HCT116 (cell line): ENCODE measurements around the gene KRTAP21-1. TPM values are rescaled to one million over a fixed set of nuclear protein-coding genes. Genes with fewer than 3 reads are reported as not detected.

Experiments used
- ATAC-seq: fragments of 200-7000 bp; cut with Tn5 transposase; 2 replicates; pipeline ENCODE4 v1.9.1; 2020; ENCODE audit warnings: mild to moderate bottlenecking, moderate library complexity
- BruUV-seq: library from RNA; stranded (reverse); fragments of 400-500 nt; replicated peaks from 2 replicates; lab custom pipeline; 2021; lab: Mats Ljungman, UMichigan
- CTCF ChIA-PET: fragments of 300-600 bp; sonication (Branson Sonifier 250); formaldehyde crosslinking; loops from one replicate; lab custom pipeline; 2021; ENCODE audit warnings: antibody characterized with exemption; lab: Charles Lee
- POLR2A ChIA-PET: fragments of 300-600, 350-600 bp; sonication (Branson Sonifier 250); formaldehyde crosslinking; loops from one replicate; lab custom pipeline; 2021; ENCODE audit warnings: antibody characterized with exemption; lab: Charles Lee
- RAD21 ChIA-PET, 2 experiments: fragments of 300-600 bp; sonication (Branson Sonifier 250); formaldehyde crosslinking; loops; one replicate each; lab custom pipeline; 2023; ENCODE audit warnings: low total read pairs in 2 of 2; ENCODE audit not compliant: uncharacterized antibody in 2 of 2, unreplicated experiment in 2 of 2, low non-redundant PET in 1 of 2; lab: Charles Lee
- DNase-seq: peaks from one replicate; pipeline ENCODE4 v3.0.0-alpha.2; 2010; ENCODE audit warnings: low read depth, low spot score
- H2AFZ ChIP-seq: fragments of 200-600 bp; shearing (Covaris generic), sonication (generic); 2 replicates; pipeline ENCODE4 v1.6.1; 2017; ENCODE audit warnings: low read depth, mixed run types, mixed read lengths, antibody characterized with exemption, low read length; ENCODE audit not compliant: poor library complexity, severe bottlenecking
- H3K27ac ChIP-seq: 2 replicates; pipeline ENCODE4 v1.5.1; 2012; ENCODE audit warnings: low read depth, low read length
- H3K27me3 ChIP-seq: fragments of 200-600 bp; sonication (generic); 2 replicates; pipeline ENCODE4 v1.6.1; 2016; ENCODE audit warnings: mixed run types, low read length, mixed read lengths; ENCODE audit not compliant: insufficient read depth
- H3K36me3 ChIP-seq, 2 experiments: fragments of 200-500 bp in 1 of 2; fragments of 200-600 bp in 1 of 2; sonication (Bioruptor generic) in 1 of 2; sonication (generic) in 1 of 2; 2 replicates each; pipeline versions ENCODE4 v1.5.1 to v1.6.1; 2014 to 2016; ENCODE audit warnings: low read length in 2 of 2, inconsistent platforms in 1 of 2, mixed read lengths in 1 of 2, mixed run types in 1 of 2; ENCODE audit not compliant: insufficient read depth in 2 of 2, control insufficient read depth in 1 of 2
- H3K4me1 ChIP-seq, 2 experiments: fragments of 200-600 bp in 1 of 2; sonication (generic) in 1 of 2; 2 replicates each; pipeline versions ENCODE4 v1.5.1 to v1.6.1; 2012 to 2017; ENCODE audit warnings: low read length in 2 of 2, inconsistent platforms in 1 of 2, mild to moderate bottlenecking in 1 of 2, mixed read lengths in 1 of 2, mixed run types in 1 of 2, moderate library complexity in 1 of 2; ENCODE audit not compliant: insufficient read depth in 2 of 2, control insufficient read depth in 1 of 2
- H3K4me2 ChIP-seq: fragments of 200-600 bp; sonication (generic); 2 replicates; pipeline ENCODE4 v1.6.1; 2017; ENCODE audit warnings: mixed run types, low read length, mixed read lengths
- H3K4me3 ChIP-seq, 2 experiments: fragments of 200-600 bp in 1 of 2; sonication (generic) in 1 of 2; replicated peaks in 1 of 2; 2 replicates each; pipeline ENCODE4 v1.5.1; 2011 to 2016; ENCODE audit warnings: low read length in 2 of 2, control low read depth in 1 of 2, low read depth in 1 of 2, mild to moderate bottlenecking in 1 of 2, mixed read lengths in 1 of 2, mixed run types in 1 of 2
- H3K79me2 ChIP-seq: fragments of 200-600 bp; sonication (generic); 2 replicates; pipeline ENCODE4 v1.6.1; 2017; ENCODE audit warnings: mild to moderate bottlenecking, mixed run types, low read length, moderate library complexity, mixed read lengths; ENCODE audit not compliant: insufficient read depth
- H3K9ac ChIP-seq: fragments of 200-600 bp; sonication (generic); 2 replicates; pipeline ENCODE4 v1.6.1; 2016; ENCODE audit warnings: low read length, mixed read lengths
- H3K9me2 ChIP-seq: fragments of 200-600 bp; sonication (generic), shearing (Covaris generic); 2 replicates; pipeline ENCODE4 v1.6.1; 2017; ENCODE audit warnings: mixed run types, mild to moderate bottlenecking, moderate library complexity; ENCODE audit not compliant: insufficient read depth
- H3K9me3 ChIP-seq, 2 experiments: fragments of 200-500 bp in 1 of 2; fragments of 200-600 bp in 1 of 2; sonication (Bioruptor generic) in 1 of 2; sonication (generic) in 1 of 2; 2 replicates each; pipeline ENCODE4 v1.6.1; 2014 to 2017; ENCODE audit warnings: low read length in 2 of 2, mixed read lengths in 2 of 2, inconsistent platforms in 1 of 2, low read depth in 1 of 2, mild to moderate bottlenecking in 1 of 2, mixed run types in 1 of 2, moderate library complexity in 1 of 2; ENCODE audit not compliant: control insufficient read depth in 1 of 2, insufficient read depth in 1 of 2
- H4K20me1 ChIP-seq: fragments of 200-600 bp; sonication (generic), shearing (Covaris generic); 2 replicates; pipeline ENCODE4 v1.6.1; 2017; ENCODE audit warnings: mixed run types, mild to moderate bottlenecking, moderate library complexity; ENCODE audit not compliant: insufficient read depth
- EGR1 ChIP-seq: IDR thresholded peaks from 2 replicates; pipeline ENCODE4 v1.6.1; 2012; ENCODE audit warnings: low read depth
- ELF1 ChIP-seq: IDR thresholded peaks from 2 replicates; pipeline ENCODE4 v1.6.1; 2012; ENCODE audit warnings: low read depth, borderline replicate concordance
- EZH2phosphoT487 ChIP-seq: fragments of 200-600 bp; IDR thresholded peaks from 2 replicates; pipeline ENCODE4 v1.6.1; 2018; ENCODE audit warnings: antibody characterized with exemption, borderline replicate concordance
- FOSL1 ChIP-seq: IDR thresholded peaks from 2 replicates; pipeline ENCODE4 v1.6.1; 2012; ENCODE audit warnings: low read depth
- POLR2AphosphoS5 ChIP-seq: IDR thresholded peaks from 2 replicates; pipeline ENCODE4 v1.6.1; 2011; ENCODE audit warnings: mild to moderate bottlenecking, low read depth, low read length, moderate library complexity
- SRF ChIP-seq: IDR thresholded peaks from 2 replicates; pipeline ENCODE4 v1.6.1; 2012; ENCODE audit warnings: low read depth
- TCF7L2 ChIP-seq: IDR thresholded peaks from 2 replicates; pipeline ENCODE4 v1.7.0; 2011; ENCODE audit warnings: borderline replicate concordance, inconsistent platforms; ENCODE audit not compliant: insufficient read depth, insufficient read length; ENCODE audit errors: extremely low read depth
- YY1 ChIP-seq: IDR thresholded peaks from 2 replicates; pipeline ENCODE4 v1.6.1; 2011; ENCODE audit warnings: low read length, low read depth, moderate library complexity, mild to moderate bottlenecking; ENCODE audit not compliant: insufficient replicate concordance; ENCODE audit errors: extremely low read depth
- ZFX ChIP-seq: fragments of 450-650 bp; IDR thresholded peaks from 2 replicates; pipeline ENCODE4 v1.6.1; 2017
- ZNF274 ChIP-seq: fragments of 200-500 bp; sonication (Bioruptor generic); IDR thresholded peaks from 2 replicates; pipeline ENCODE4 v1.6.1; 2014; ENCODE audit warnings: mild to moderate bottlenecking, low read depth, low read length, inconsistent platforms
- intact Hi-C: fragments of 100-400 bp; cut with micrococcal nuclease; formaldehyde crosslinking; loops from 2 replicates; pipeline ENCODE4 v1.10.0; 2022
- total RNA-seq: library from RNA; stranded (reverse); gene quantifications from one replicate; pipeline ENCODE4 v1.2.1, GENCODE V29; 2021; ENCODE audit not compliant: unreplicated experiment
- TF ChIP-seq, protein P1 (sequence below): IDR thresholded peaks from 2 replicates; pipeline ENCODE4 v1.6.1; 2012
- TF ChIP-seq, protein P2 (sequence below), 3 experiments: fragments of 200-600 bp in 1 of 3; sonication (generic) in 1 of 3; IDR thresholded peaks in 2 of 3; conservative IDR thresholded peaks in 1 of 3; 2 replicates each; pipeline ENCODE4 v1.5.1; 2012 to 2017; ENCODE audit warnings: low read depth in 2 of 3, low read length in 2 of 3, antibody characterized with exemption in 1 of 3, borderline replicate concordance in 1 of 3, control low read depth in 1 of 3, mild to moderate bottlenecking in 1 of 3, mixed read lengths in 1 of 3, mixed run types in 1 of 3, moderate library complexity in 1 of 3; ENCODE audit not compliant: insufficient read depth in 1 of 3
- TF ChIP-seq, protein P3 (sequence below): IDR thresholded peaks from 2 replicates; pipeline ENCODE4 v1.6.1; 2011; ENCODE audit warnings: mild to moderate bottlenecking, low read length, moderate library complexity; ENCODE audit not compliant: insufficient replicate concordance; ENCODE audit errors: extremely low read depth

The KRTAP21-1 gene
- total RNA-seq, 1 experiment from 2014 or later: not detected

DNA sequence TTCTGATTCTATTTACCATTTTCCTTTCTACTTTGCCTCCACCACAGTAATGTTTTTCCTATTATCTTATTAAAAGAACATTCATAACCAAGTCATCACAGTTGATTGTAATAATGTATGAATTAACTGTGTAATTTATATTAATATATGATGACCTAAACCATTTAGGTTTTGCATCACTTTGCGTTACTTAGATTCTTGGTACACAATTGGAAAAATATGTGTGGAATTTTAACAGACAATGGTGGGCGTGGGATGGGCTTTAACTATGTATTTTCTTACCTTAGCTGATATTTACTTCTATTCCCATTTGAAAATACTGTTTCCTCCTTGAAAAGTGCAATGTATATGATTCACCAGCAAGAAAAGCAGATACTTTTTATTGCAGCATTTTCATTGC, 40.3 kb downstream of the KRTAP21-1 start:
- TF ChIP-seq FOSL1 (no peak), POLR2AphosphoS5 (no peak), EGR1 (no peak), EZH2phosphoT487 (no peak), ELF1 (no peak), SRF (no peak), ZFX (no peak), TCF7L2 (no peak), ZNF274 (no peak), YY1 (no peak)
- TF ChIP-seq, protein P1, sequence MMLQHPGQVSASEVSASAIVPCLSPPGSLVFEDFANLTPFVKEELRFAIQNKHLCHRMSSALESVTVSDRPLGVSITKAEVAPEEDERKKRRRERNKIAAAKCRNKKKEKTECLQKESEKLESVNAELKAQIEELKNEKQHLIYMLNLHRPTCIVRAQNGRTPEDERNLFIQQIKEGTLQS: no peak
- TF ChIP-seq, protein P2, sequence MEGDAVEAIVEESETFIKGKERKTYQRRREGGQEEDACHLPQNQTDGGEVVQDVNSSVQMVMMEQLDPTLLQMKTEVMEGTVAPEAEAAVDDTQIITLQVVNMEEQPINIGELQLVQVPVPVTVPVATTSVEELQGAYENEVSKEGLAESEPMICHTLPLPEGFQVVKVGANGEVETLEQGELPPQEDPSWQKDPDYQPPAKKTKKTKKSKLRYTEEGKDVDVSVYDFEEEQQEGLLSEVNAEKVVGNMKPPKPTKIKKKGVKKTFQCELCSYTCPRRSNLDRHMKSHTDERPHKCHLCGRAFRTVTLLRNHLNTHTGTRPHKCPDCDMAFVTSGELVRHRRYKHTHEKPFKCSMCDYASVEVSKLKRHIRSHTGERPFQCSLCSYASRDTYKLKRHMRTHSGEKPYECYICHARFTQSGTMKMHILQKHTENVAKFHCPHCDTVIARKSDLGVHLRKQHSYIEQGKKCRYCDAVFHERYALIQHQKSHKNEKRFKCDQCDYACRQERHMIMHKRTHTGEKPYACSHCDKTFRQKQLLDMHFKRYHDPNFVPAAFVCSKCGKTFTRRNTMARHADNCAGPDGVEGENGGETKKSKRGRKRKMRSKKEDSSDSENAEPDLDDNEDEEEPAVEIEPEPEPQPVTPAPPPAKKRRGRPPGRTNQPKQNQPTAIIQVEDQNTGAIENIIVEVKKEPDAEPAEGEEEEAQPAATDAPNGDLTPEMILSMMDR (IDR thresholded peaks at IDR 0.05 in 2 of 3, conservative IDR thresholded peaks at IDR 0.05 in 1 of 3; ENCODE audit: borderline replicate concordance in 1 of 3, insufficient read depth in 1 of 3, low read depth in 2 of 3, low read length in 2 of 3): no peak
- TF ChIP-seq, protein P3, sequence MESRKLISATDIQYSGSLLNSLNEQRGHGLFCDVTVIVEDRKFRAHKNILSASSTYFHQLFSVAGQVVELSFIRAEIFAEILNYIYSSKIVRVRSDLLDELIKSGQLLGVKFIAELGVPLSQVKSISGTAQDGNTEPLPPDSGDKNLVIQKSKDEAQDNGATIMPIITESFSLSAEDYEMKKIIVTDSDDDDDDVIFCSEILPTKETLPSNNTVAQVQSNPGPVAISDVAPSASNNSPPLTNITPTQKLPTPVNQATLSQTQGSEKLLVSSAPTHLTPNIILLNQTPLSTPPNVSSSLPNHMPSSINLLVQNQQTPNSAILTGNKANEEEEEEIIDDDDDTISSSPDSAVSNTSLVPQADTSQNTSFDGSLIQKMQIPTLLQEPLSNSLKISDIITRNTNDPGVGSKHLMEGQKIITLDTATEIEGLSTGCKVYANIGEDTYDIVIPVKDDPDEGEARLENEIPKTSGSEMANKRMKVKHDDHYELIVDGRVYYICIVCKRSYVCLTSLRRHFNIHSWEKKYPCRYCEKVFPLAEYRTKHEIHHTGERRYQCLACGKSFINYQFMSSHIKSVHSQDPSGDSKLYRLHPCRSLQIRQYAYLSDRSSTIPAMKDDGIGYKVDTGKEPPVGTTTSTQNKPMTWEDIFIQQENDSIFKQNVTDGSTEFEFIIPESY: no peak
- TF ChIP-seq, all 23 proteins: peak for 0
- ATAC-seq (no peak), DNase-seq (no peak)
- BruUV-seq: no TSS peak
- Histone ChIP-seq H3K9ac (no peak overlapping the region), H3K27me3 (no peaks in the 10 kb centered on the region), H3K4me3 (no peak overlapping the region), H3K9me2 (no peaks in the 10 kb centered on the region), H3K36me3 (no peaks in the 10 kb centered on the region), H3K4me2 (no peak overlapping the region), H3K9me3 (peaks cover 0 to 8% of the 10 kb centered on the region in 2 experiments; a peak in 2 of 4 replicates), H3K27ac (no peak overlapping the region), H3K4me1 (no peaks in the 10 kb centered on the region), H2AFZ (no peak overlapping the region), H3K79me2 (no peaks in the 10 kb centered on the region), H4K20me1 (no peaks in the 10 kb centered on the region)
- ChIA-PET POLR2A (no interaction called here), CTCF (no interaction called here), RAD21 (no interaction called here)
- intact Hi-C loops: no loop called here
